ENCODE measurements around the gene TTBK2. TPM values are rescaled to one million over a fixed set of nuclear protein-coding genes. Genes with fewer than 3 reads are reported as not detected.

Gene TTBK2
- polyA plus RNA-seq, 1 donor from 2014 or later = 15.2 TPM

DNA sequence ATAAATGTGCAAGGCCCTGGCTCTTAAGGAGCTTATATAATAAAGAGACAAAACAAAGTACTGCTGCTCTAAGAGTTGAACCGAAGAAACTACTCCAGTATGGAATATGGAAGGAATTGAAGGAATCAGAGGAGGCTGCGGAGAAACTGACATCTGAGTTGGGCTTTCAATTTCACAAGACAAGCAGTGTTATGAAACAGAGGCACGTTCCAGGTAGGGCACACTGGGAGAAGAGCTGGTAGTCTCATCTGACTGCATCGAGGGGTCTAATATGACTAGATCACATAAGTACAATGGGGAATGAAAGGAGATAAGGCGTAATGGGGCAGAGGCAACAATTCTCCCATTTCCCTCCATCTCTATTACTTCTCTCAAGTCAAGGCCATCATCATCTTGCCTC is 115.3 kb downstream of the TTBK2 start:
- H3K36me3 ChIP-seq (ENCODE audit: insufficient read depth, low read length) = no peaks in the 10 kb centered on the region
- H3K27ac ChIP-seq (ENCODE audit: low read length) = no peak overlapping the region
- H3K9me3 ChIP-seq (ENCODE audit: low read length) = no peaks in the 10 kb centered on the region
- TF ChIP-seq RAD21 (conservative IDR thresholded peaks at IDR 0.05) = no peak
- TF ChIP-seq POLR2AphosphoS5 (IDR thresholded peaks at IDR 0.05) = no peak
- no peak for TF ChIP-seq EZH2 (IDR thresholded peaks at IDR 0.05; ENCODE audit: borderline replicate concordance, insufficient read depth, low read length, poor library complexity, severe bottlenecking)
- TF ChIP-seq TAF1 (IDR thresholded peaks at IDR 0.05; ENCODE audit: low read depth) = no peak
- TF ChIP-seq, protein P1, sequence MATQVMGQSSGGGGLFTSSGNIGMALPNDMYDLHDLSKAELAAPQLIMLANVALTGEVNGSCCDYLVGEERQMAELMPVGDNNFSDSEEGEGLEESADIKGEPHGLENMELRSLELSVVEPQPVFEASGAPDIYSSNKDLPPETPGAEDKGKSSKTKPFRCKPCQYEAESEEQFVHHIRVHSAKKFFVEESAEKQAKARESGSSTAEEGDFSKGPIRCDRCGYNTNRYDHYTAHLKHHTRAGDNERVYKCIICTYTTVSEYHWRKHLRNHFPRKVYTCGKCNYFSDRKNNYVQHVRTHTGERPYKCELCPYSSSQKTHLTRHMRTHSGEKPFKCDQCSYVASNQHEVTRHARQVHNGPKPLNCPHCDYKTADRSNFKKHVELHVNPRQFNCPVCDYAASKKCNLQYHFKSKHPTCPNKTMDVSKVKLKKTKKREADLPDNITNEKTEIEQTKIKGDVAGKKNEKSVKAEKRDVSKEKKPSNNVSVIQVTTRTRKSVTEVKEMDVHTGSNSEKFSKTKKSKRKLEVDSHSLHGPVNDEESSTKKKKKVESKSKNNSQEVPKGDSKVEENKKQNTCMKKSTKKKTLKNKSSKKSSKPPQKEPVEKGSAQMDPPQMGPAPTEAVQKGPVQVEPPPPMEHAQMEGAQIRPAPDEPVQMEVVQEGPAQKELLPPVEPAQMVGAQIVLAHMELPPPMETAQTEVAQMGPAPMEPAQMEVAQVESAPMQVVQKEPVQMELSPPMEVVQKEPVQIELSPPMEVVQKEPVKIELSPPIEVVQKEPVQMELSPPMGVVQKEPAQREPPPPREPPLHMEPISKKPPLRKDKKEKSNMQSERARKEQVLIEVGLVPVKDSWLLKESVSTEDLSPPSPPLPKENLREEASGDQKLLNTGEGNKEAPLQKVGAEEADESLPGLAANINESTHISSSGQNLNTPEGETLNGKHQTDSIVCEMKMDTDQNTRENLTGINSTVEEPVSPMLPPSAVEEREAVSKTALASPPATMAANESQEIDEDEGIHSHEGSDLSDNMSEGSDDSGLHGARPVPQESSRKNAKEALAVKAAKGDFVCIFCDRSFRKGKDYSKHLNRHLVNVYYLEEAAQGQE (IDR thresholded peaks at IDR 0.05; ENCODE audit: borderline replicate concordance) = no peak
- no peaks in the 10 kb centered on the region for H3K79me2 ChIP-seq (replicated peaks; ENCODE audit: insufficient read depth, low read length)
- H3K4me2 ChIP-seq (ENCODE audit: low read length) = no peak overlapping the region
- H3K27me3 ChIP-seq (ENCODE audit: insufficient read depth, low read depth, low read length) = no peaks in the 10 kb centered on the region
- H3K9me2 ChIP-seq (ENCODE audit: insufficient read depth, low read length) = no peaks in the 10 kb centered on the region
- H3K9ac ChIP-seq (ENCODE audit: low read length) = no peak overlapping the region
- H4K20me1 ChIP-seq (ENCODE audit: insufficient read depth) = no peaks in the 10 kb centered on the region
- no peak overlapping the region for H3K4me3 ChIP-seq (ENCODE audit: low read length)
- no peak overlapping the region for H2AFZ ChIP-seq (ENCODE audit: low read depth, low read length)
- no peaks in the 10 kb centered on the region for H3F3A ChIP-seq (ENCODE audit: insufficient read depth, low read length, poor library complexity, severe bottlenecking)

DNA sequence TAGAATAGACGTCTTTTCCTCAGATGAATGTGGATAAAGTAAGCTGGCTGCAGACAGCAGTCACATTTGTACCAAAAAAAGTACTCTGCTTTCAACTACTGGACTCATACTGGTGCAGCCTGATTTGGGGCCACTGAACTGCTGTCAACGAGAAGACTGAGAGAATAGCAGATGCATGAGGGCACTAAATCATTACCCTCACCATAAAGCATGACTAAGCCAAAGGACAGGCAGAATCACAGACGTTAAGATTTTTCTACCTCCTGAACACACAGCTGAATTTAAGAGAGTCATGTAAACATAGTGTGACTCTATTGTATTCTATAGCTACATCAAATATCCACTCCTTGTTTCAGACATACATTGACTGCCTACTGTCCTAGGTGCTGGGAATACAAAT is 115.8 kb downstream of the TTBK2 start:
- TF ChIP-seq TAF1 (IDR thresholded peaks at IDR 0.05; ENCODE audit: low read depth) = no peak
- TF ChIP-seq RAD21 (conservative IDR thresholded peaks at IDR 0.05) = no peak
- TF ChIP-seq, protein P1 (IDR thresholded peaks at IDR 0.05; ENCODE audit: borderline replicate concordance) = no peak
- no peak for TF ChIP-seq EZH2 (IDR thresholded peaks at IDR 0.05; ENCODE audit: borderline replicate concordance, insufficient read depth, low read length, poor library complexity, severe bottlenecking)
- no peak for TF ChIP-seq SMC3 (conservative IDR thresholded peaks at IDR 0.05; ENCODE audit: poor library complexity)
- TF ChIP-seq POLR2AphosphoS5 (IDR thresholded peaks at IDR 0.05) = no peak
- no peak for TF ChIP-seq EP300 (conservative IDR thresholded peaks at IDR 0.05; ENCODE audit: poor library complexity, severe bottlenecking)
- no peak for TF ChIP-seq MXI1 (conservative IDR thresholded peaks at IDR 0.05; ENCODE audit: poor library complexity, severe bottlenecking)
- TF ChIP-seq, protein P2, sequence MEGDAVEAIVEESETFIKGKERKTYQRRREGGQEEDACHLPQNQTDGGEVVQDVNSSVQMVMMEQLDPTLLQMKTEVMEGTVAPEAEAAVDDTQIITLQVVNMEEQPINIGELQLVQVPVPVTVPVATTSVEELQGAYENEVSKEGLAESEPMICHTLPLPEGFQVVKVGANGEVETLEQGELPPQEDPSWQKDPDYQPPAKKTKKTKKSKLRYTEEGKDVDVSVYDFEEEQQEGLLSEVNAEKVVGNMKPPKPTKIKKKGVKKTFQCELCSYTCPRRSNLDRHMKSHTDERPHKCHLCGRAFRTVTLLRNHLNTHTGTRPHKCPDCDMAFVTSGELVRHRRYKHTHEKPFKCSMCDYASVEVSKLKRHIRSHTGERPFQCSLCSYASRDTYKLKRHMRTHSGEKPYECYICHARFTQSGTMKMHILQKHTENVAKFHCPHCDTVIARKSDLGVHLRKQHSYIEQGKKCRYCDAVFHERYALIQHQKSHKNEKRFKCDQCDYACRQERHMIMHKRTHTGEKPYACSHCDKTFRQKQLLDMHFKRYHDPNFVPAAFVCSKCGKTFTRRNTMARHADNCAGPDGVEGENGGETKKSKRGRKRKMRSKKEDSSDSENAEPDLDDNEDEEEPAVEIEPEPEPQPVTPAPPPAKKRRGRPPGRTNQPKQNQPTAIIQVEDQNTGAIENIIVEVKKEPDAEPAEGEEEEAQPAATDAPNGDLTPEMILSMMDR (IDR thresholded peaks at IDR 0.05; ENCODE audit: poor library complexity, severe bottlenecking) = no peak
- H3K9me2 ChIP-seq (ENCODE audit: insufficient read depth, low read length) = no peaks in the 10 kb centered on the region
- no peak overlapping the region for H2AFZ ChIP-seq (ENCODE audit: low read depth, low read length)
- no peak overlapping the region for H3K27ac ChIP-seq (ENCODE audit: low read length)
- no peaks in the 10 kb centered on the region for H3K27me3 ChIP-seq (ENCODE audit: insufficient read depth, low read depth, low read length)
- H3K9me3 ChIP-seq (ENCODE audit: low read length) = no peaks in the 10 kb centered on the region
- no peaks in the 10 kb centered on the region for H4K20me1 ChIP-seq (ENCODE audit: insufficient read depth)
- no peak overlapping the region for H3K4me3 ChIP-seq (ENCODE audit: low read length)
- no peak overlapping the region for H3K4me2 ChIP-seq (ENCODE audit: low read length)
- H3F3A ChIP-seq (ENCODE audit: insufficient read depth, low read length, poor library complexity, severe bottlenecking) = no peaks in the 10 kb centered on the region
- H3K9ac ChIP-seq (ENCODE audit: low read length) = no peak overlapping the region
- no peaks in the 10 kb centered on the region for H3K36me3 ChIP-seq (ENCODE audit: insufficient read depth, low read length)
- H3K79me2 ChIP-seq (replicated peaks; ENCODE audit: insufficient read depth, low read length) = no peaks in the 10 kb centered on the region
